Bronchial epithelial cell (primary cell): Measurements from ENCODE around the gene ESPNL. TPM values are rescaled to one million over a fixed set of nuclear protein-coding genes. Genes with fewer than 3 reads are reported as not detected.

Experiments
- DNase-seq: peaks from one replicate; pipeline ENCODE4 v3.0.0-alpha.2; 2010; ENCODE audit warnings: low read depth
- FAIRE-seq: peaks from 2 replicates; lab custom pipeline; 2011; peaks lifted over from hg19 to GRCh38; lab: Jason Lieb, UNC
- H3K27me3 ChIP-seq: 2 replicates; pipeline ENCODE4 v1.5.1; 2011; ENCODE audit warnings: low read length; ENCODE audit not compliant: control insufficient read depth, insufficient read depth
- H3K36me3 ChIP-seq: 2 replicates; pipeline ENCODE4 v1.5.1; 2011; ENCODE audit warnings: low read length; ENCODE audit not compliant: control insufficient read depth, insufficient read depth
- H3K4me3 ChIP-seq: 2 replicates; pipeline ENCODE4 v1.5.1; 2011; ENCODE audit warnings: mild to moderate bottlenecking, low read depth, low read length, control low read depth
- total RNA-seq: library from RNA; depleted of rRNA; stranded (reverse); fragments of >200 nt; gene quantifications from 2 replicates; pipeline ENCODE4 v1.2.1, GENCODE V29; 2014
- TF ChIP-seq, protein P1 (sequence below): IDR thresholded peaks from 2 replicates; pipeline ENCODE4 v1.5.1; 2011; ENCODE audit warnings: mild to moderate bottlenecking, moderate library complexity, low read length, control low read depth, inconsistent platforms; ENCODE audit not compliant: insufficient read depth, severe bottlenecking

The ESPNL gene
- total RNA-seq, 1 donor from 2014 or later = under 0.01 TPM

- H3K36me3 ChIP-seq = no peaks in the 10 kb centered on the region
- TF ChIP-seq, protein P1, sequence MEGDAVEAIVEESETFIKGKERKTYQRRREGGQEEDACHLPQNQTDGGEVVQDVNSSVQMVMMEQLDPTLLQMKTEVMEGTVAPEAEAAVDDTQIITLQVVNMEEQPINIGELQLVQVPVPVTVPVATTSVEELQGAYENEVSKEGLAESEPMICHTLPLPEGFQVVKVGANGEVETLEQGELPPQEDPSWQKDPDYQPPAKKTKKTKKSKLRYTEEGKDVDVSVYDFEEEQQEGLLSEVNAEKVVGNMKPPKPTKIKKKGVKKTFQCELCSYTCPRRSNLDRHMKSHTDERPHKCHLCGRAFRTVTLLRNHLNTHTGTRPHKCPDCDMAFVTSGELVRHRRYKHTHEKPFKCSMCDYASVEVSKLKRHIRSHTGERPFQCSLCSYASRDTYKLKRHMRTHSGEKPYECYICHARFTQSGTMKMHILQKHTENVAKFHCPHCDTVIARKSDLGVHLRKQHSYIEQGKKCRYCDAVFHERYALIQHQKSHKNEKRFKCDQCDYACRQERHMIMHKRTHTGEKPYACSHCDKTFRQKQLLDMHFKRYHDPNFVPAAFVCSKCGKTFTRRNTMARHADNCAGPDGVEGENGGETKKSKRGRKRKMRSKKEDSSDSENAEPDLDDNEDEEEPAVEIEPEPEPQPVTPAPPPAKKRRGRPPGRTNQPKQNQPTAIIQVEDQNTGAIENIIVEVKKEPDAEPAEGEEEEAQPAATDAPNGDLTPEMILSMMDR = no peak
- no peak overlapping the region for H3K4me3 ChIP-seq
- peaks cover 8% of the 10 kb centered on the region for H3K27me3 ChIP-seq
- no peak for FAIRE-seq
- no peak for DNase-seq
Measured at GRCh38 chr2:238121511-238122286, 21.6 kb downstream of the ESPNL start.

DNA sequence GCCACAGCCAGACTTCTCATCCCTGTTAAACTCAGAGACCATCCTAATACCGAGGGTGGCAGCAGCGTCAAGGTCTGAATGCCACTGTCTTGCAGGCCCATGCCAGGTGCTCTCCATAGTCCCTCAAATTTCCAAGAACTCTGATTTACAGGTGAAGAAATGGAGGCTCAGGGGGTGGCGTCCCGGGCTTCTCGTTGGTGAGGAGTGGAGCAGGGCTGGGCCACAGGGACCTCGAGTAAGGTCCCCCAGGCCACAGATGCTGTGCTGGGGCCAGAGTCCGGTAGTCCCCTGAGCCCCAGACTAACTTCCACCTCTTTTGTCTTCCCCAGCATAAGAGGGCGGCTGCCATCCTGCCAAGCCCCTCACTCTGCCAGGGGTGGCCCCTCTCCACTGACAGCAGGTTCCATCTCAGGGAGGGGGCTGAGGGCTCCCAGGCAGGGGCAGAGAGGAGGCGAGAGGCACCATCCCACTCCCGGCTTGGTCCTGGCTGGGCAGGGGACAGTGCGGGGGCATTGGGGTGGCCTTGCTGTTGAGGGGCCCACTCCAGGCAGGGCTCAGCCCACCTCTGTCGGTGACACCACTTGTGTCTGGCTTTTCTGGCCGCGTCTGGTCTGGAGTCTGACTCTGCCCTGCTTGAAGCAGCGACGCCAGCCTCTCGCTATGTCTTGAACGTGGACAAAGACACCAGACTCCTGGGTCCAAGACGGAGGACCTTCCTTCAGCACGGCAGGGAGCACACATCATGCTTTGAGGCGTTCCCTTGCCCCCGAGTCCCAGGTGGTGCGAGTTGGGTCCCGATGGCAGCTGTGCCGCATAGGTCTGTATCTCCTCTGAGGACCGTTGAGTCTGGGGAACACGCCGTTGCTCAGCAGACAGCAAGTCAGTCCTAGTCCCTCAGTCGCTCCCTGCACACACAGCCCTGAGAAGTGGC lies 22.4 kb downstream of the ESPNL start:
- H3K4me3 ChIP-seq = no peak overlapping the region
- DNase-seq = no peak
- FAIRE-seq = no peak
- peaks cover 8% of the 10 kb centered on the region for H3K27me3 ChIP-seq
- TF ChIP-seq, protein P1 = no peak
- H3K36me3 ChIP-seq = no peaks in the 10 kb centered on the region

DNA sequence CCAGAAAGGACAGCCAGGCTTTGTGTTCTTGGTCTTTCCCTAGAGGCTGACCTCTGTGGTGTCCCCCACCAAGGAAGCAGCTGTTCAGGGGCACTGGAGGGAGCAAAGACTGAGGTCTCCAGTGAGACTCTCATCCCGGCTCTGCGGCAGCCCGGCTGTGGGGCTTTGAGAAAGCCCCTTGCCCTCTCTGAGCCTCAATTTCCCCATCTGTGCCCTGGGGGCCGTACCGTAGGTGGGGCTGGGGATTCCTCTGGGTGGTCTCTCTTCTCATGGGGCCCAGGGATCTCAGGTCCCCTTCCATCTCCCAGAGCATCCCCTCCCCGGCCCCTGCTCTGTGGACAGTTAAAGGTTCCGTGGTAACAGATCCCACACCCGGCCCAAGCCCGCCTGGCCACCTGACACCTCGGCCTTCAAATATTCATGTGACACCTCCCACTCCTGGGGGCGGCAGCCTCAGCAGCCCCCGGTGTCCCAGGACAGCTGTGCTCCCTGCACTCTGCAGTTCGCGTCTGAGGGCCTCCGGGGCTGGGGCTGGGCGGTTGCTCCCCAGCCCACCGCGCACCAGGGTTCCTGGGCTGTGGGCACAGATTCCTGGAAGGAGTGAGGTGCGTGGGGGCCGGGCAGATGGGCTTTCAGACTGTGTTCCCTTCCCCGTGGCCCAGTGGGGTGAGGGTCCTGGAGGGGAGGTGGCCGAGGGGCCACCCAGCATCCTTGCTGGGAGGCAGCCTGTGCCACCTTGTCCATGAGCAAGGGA lies 23.3 kb downstream of the ESPNL start:
- FAIRE-seq (no peak), DNase-seq (no peak)
- H3K27me3 ChIP-seq = peaks cover 8% of the 10 kb centered on the region
- TF ChIP-seq, protein P1 = no peak
- H3K4me3 ChIP-seq = no peak overlapping the region
- no peaks in the 10 kb centered on the region for H3K36me3 ChIP-seq

- Histone ChIP-seq H3K36me3 (no peaks in the 10 kb centered on the region), H3K27me3 (peaks cover 8% of the 10 kb centered on the region), H3K4me3 (no peak overlapping the region)
- TF ChIP-seq, protein P1 = no peak
- FAIRE-seq = no peak
- no peak for DNase-seq
Measured at GRCh38 chr2:238123991-238124470, 23.9 kb downstream of the ESPNL start.

GRCh38 chr2:238124488-238125126 lies 24.5 kb downstream of the ESPNL start:
- Histone ChIP-seq H3K36me3 (no peaks in the 10 kb centered on the region), H3K27me3 (peaks cover 6% of the 10 kb centered on the region), H3K4me3 (no peak overlapping the region)
- TF ChIP-seq, protein P1 = no peak
- peak; percentile 91 for FAIRE-seq
- DNase-seq = no peak
